HCT116 (cell line): ENCODE data around the gene CDK19. TPM values are rescaled to one million over a fixed set of nuclear protein-coding genes. Genes with fewer than 3 reads are reported as not detected.

Experiments
- ATAC-seq: fragments of 200-7000 bp; cut with Tn5 transposase; 2 replicates; pipeline ENCODE4 v1.9.1; 2020; ENCODE audit warnings: mild to moderate bottlenecking, moderate library complexity
- BruUV-seq: library from RNA; stranded (reverse); fragments of 400-500 nt; replicated peaks from 2 replicates; lab custom pipeline; 2021; lab: Mats Ljungman, UMichigan
- CTCF ChIA-PET: fragments of 300-600 bp; sonication (Branson Sonifier 250); formaldehyde crosslinking; loops from one replicate; lab custom pipeline; 2021; ENCODE audit warnings: antibody characterized with exemption; lab: Charles Lee
- POLR2A ChIA-PET: fragments of 300-600, 350-600 bp; sonication (Branson Sonifier 250); formaldehyde crosslinking; loops from one replicate; lab custom pipeline; 2021; ENCODE audit warnings: antibody characterized with exemption; lab: Charles Lee
- RAD21 ChIA-PET, 2 experiments: fragments of 300-600 bp; sonication (Branson Sonifier 250); formaldehyde crosslinking; loops; one replicate each; lab custom pipeline; 2023; ENCODE audit warnings: low total read pairs in 2 of 2; ENCODE audit not compliant: uncharacterized antibody in 2 of 2, unreplicated experiment in 2 of 2, low non-redundant PET in 1 of 2; lab: Charles Lee
- DNase-seq: peaks from one replicate; pipeline ENCODE4 v3.0.0-alpha.2; 2010; ENCODE audit warnings: low read depth, low spot score
- H2AFZ ChIP-seq: fragments of 200-600 bp; shearing (Covaris generic), sonication (generic); 2 replicates; pipeline ENCODE4 v1.6.1; 2017; ENCODE audit warnings: low read depth, mixed run types, mixed read lengths, antibody characterized with exemption, low read length; ENCODE audit not compliant: poor library complexity, severe bottlenecking
- H3K27ac ChIP-seq: 2 replicates; pipeline ENCODE4 v1.5.1; 2012; ENCODE audit warnings: low read depth, low read length
- H3K27me3 ChIP-seq: fragments of 200-600 bp; sonication (generic); 2 replicates; pipeline ENCODE4 v1.6.1; 2016; ENCODE audit warnings: mixed run types, low read length, mixed read lengths; ENCODE audit not compliant: insufficient read depth
- H3K36me3 ChIP-seq, 2 experiments: fragments of 200-500 bp in 1 of 2; fragments of 200-600 bp in 1 of 2; sonication (Bioruptor generic) in 1 of 2; sonication (generic) in 1 of 2; 2 replicates each; pipeline versions ENCODE4 v1.5.1 to v1.6.1; 2014 to 2016; ENCODE audit warnings: low read length in 2 of 2, inconsistent platforms in 1 of 2, mixed read lengths in 1 of 2, mixed run types in 1 of 2; ENCODE audit not compliant: insufficient read depth in 2 of 2, control insufficient read depth in 1 of 2
- H3K4me1 ChIP-seq, 2 experiments: fragments of 200-600 bp in 1 of 2; sonication (generic) in 1 of 2; 2 replicates each; pipeline versions ENCODE4 v1.5.1 to v1.6.1; 2012 to 2017; ENCODE audit warnings: low read length in 2 of 2, inconsistent platforms in 1 of 2, mild to moderate bottlenecking in 1 of 2, mixed read lengths in 1 of 2, mixed run types in 1 of 2, moderate library complexity in 1 of 2; ENCODE audit not compliant: insufficient read depth in 2 of 2, control insufficient read depth in 1 of 2
- H3K4me2 ChIP-seq: fragments of 200-600 bp; sonication (generic); 2 replicates; pipeline ENCODE4 v1.6.1; 2017; ENCODE audit warnings: mixed run types, low read length, mixed read lengths
- H3K4me3 ChIP-seq, 2 experiments: fragments of 200-600 bp in 1 of 2; sonication (generic) in 1 of 2; replicated peaks in 1 of 2; 2 replicates each; pipeline ENCODE4 v1.5.1; 2011 to 2016; ENCODE audit warnings: low read length in 2 of 2, control low read depth in 1 of 2, low read depth in 1 of 2, mild to moderate bottlenecking in 1 of 2, mixed read lengths in 1 of 2, mixed run types in 1 of 2
- H3K79me2 ChIP-seq: fragments of 200-600 bp; sonication (generic); 2 replicates; pipeline ENCODE4 v1.6.1; 2017; ENCODE audit warnings: mild to moderate bottlenecking, mixed run types, low read length, moderate library complexity, mixed read lengths; ENCODE audit not compliant: insufficient read depth
- H3K9ac ChIP-seq: fragments of 200-600 bp; sonication (generic); 2 replicates; pipeline ENCODE4 v1.6.1; 2016; ENCODE audit warnings: low read length, mixed read lengths
- H3K9me2 ChIP-seq: fragments of 200-600 bp; sonication (generic), shearing (Covaris generic); 2 replicates; pipeline ENCODE4 v1.6.1; 2017; ENCODE audit warnings: mixed run types, mild to moderate bottlenecking, moderate library complexity; ENCODE audit not compliant: insufficient read depth
- H3K9me3 ChIP-seq, 2 experiments: fragments of 200-500 bp in 1 of 2; fragments of 200-600 bp in 1 of 2; sonication (Bioruptor generic) in 1 of 2; sonication (generic) in 1 of 2; 2 replicates each; pipeline ENCODE4 v1.6.1; 2014 to 2017; ENCODE audit warnings: low read length in 2 of 2, mixed read lengths in 2 of 2, inconsistent platforms in 1 of 2, low read depth in 1 of 2, mild to moderate bottlenecking in 1 of 2, mixed run types in 1 of 2, moderate library complexity in 1 of 2; ENCODE audit not compliant: control insufficient read depth in 1 of 2, insufficient read depth in 1 of 2
- H4K20me1 ChIP-seq: fragments of 200-600 bp; sonication (generic), shearing (Covaris generic); 2 replicates; pipeline ENCODE4 v1.6.1; 2017; ENCODE audit warnings: mixed run types, mild to moderate bottlenecking, moderate library complexity; ENCODE audit not compliant: insufficient read depth
- ATF3 ChIP-seq: IDR thresholded peaks from 2 replicates; pipeline ENCODE4 v1.6.1; 2012
- CBX3 ChIP-seq: IDR thresholded peaks from 2 replicates; pipeline ENCODE4 v1.6.1; 2012; ENCODE audit warnings: low read depth
- POLR2AphosphoS5 ChIP-seq: IDR thresholded peaks from 2 replicates; pipeline ENCODE4 v1.6.1; 2011; ENCODE audit warnings: mild to moderate bottlenecking, low read depth, low read length, moderate library complexity
- RAD21 ChIP-seq: IDR thresholded peaks from 2 replicates; pipeline ENCODE4 v1.6.1; 2012; ENCODE audit warnings: low read depth, mild to moderate bottlenecking
- REST ChIP-seq: IDR thresholded peaks from 2 replicates; pipeline ENCODE4 v1.6.1; 2012; ENCODE audit warnings: low read depth
- intact Hi-C: fragments of 100-400 bp; cut with micrococcal nuclease; formaldehyde crosslinking; loops from 2 replicates; pipeline ENCODE4 v1.10.0; 2022
- total RNA-seq: library from RNA; stranded (reverse); gene quantifications from one replicate; pipeline ENCODE4 v1.2.1, GENCODE V29; 2021; ENCODE audit not compliant: unreplicated experiment
- TF ChIP-seq, protein P1 (sequence below): IDR thresholded peaks from 2 replicates; pipeline ENCODE4 v1.6.1; 2012
- TF ChIP-seq, protein P2 (sequence below), 3 experiments: fragments of 200-600 bp in 1 of 3; sonication (generic) in 1 of 3; IDR thresholded peaks in 2 of 3; conservative IDR thresholded peaks in 1 of 3; 2 replicates each; pipeline ENCODE4 v1.5.1; 2012 to 2017; ENCODE audit warnings: low read depth in 2 of 3, low read length in 2 of 3, antibody characterized with exemption in 1 of 3, borderline replicate concordance in 1 of 3, control low read depth in 1 of 3, mild to moderate bottlenecking in 1 of 3, mixed read lengths in 1 of 3, mixed run types in 1 of 3, moderate library complexity in 1 of 3; ENCODE audit not compliant: insufficient read depth in 1 of 3
- TF ChIP-seq, protein P3 (sequence below): IDR thresholded peaks from 2 replicates; pipeline ENCODE4 v1.6.1; 2011; ENCODE audit warnings: mild to moderate bottlenecking, low read length, moderate library complexity; ENCODE audit not compliant: insufficient replicate concordance; ENCODE audit errors: extremely low read depth

Gene CDK19
- total RNA-seq, 1 experiment from 2014 or later: 20.0 TPM

DNA sequence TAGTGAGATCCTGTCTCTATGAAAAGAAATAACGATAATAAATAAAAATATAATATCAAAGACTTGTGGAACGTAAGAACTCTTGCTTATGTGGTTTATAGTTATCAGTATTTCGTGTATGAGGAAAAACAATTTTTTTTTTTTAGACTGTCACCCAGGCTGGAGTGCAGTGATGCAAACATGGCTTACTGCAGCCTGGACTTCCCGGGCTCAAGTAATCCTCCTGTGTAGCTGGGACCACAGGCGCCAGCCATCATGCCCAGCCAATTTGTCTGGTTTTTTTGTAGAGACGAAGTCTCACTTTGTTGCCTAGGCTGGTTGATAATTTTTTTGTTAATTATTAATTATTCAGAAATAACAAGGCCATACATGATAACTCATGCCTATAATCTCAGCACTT, 18.6 kb upstream of the CDK19 start:
- intact Hi-C loops: no loop called here
- no peak overlapping the region for H3K4me2 ChIP-seq
- no TSS peak for BruUV-seq
- no peaks in the 10 kb centered on the region for H3K36me3 ChIP-seq
- no peak overlapping the region for H3K27ac ChIP-seq
- H3K9me3 ChIP-seq: no peaks in the 10 kb centered on the region
- H2AFZ ChIP-seq: no peak overlapping the region
- H3K4me3 ChIP-seq: no peak overlapping the region
- H3K9ac ChIP-seq: no peak overlapping the region
- H4K20me1 ChIP-seq: no peaks in the 10 kb centered on the region
- ChIA-PET CTCF (no interaction called here), POLR2A (no interaction called here), RAD21 (no interaction called here)
- DNase-seq (no peak), ATAC-seq (no peak)
- no peaks in the 10 kb centered on the region for H3K27me3 ChIP-seq
- no peaks in the 10 kb centered on the region for H3K79me2 ChIP-seq
- no peak for TF ChIP-seq CBX3
- no peak for TF ChIP-seq ATF3
- TF ChIP-seq, protein P1, sequence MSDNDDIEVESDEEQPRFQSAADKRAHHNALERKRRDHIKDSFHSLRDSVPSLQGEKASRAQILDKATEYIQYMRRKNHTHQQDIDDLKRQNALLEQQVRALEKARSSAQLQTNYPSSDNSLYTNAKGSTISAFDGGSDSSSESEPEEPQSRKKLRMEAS: no peak
- TF ChIP-seq RAD21: no peak
- TF ChIP-seq, protein P2, sequence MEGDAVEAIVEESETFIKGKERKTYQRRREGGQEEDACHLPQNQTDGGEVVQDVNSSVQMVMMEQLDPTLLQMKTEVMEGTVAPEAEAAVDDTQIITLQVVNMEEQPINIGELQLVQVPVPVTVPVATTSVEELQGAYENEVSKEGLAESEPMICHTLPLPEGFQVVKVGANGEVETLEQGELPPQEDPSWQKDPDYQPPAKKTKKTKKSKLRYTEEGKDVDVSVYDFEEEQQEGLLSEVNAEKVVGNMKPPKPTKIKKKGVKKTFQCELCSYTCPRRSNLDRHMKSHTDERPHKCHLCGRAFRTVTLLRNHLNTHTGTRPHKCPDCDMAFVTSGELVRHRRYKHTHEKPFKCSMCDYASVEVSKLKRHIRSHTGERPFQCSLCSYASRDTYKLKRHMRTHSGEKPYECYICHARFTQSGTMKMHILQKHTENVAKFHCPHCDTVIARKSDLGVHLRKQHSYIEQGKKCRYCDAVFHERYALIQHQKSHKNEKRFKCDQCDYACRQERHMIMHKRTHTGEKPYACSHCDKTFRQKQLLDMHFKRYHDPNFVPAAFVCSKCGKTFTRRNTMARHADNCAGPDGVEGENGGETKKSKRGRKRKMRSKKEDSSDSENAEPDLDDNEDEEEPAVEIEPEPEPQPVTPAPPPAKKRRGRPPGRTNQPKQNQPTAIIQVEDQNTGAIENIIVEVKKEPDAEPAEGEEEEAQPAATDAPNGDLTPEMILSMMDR (IDR thresholded peaks at IDR 0.05 in 2 of 3, conservative IDR thresholded peaks at IDR 0.05 in 1 of 3; ENCODE audit: borderline replicate concordance in 1 of 3, insufficient read depth in 1 of 3, low read depth in 2 of 3, low read length in 2 of 3): no peak
- no peak for TF ChIP-seq POLR2AphosphoS5
- TF ChIP-seq, protein P3, sequence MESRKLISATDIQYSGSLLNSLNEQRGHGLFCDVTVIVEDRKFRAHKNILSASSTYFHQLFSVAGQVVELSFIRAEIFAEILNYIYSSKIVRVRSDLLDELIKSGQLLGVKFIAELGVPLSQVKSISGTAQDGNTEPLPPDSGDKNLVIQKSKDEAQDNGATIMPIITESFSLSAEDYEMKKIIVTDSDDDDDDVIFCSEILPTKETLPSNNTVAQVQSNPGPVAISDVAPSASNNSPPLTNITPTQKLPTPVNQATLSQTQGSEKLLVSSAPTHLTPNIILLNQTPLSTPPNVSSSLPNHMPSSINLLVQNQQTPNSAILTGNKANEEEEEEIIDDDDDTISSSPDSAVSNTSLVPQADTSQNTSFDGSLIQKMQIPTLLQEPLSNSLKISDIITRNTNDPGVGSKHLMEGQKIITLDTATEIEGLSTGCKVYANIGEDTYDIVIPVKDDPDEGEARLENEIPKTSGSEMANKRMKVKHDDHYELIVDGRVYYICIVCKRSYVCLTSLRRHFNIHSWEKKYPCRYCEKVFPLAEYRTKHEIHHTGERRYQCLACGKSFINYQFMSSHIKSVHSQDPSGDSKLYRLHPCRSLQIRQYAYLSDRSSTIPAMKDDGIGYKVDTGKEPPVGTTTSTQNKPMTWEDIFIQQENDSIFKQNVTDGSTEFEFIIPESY: no peak
- TF ChIP-seq REST: no peak
- no peaks in the 10 kb centered on the region for H3K4me1 ChIP-seq
- no peaks in the 10 kb centered on the region for H3K9me2 ChIP-seq
